ENCODE results near the gene COL5A1.
"Not testable (repeated sequence)": the region's sequence is repeated elsewhere in the genome, so short reads cannot be mapped to it uniquely, and the experiment has no call there.

Gene COL5A1

DNA sequence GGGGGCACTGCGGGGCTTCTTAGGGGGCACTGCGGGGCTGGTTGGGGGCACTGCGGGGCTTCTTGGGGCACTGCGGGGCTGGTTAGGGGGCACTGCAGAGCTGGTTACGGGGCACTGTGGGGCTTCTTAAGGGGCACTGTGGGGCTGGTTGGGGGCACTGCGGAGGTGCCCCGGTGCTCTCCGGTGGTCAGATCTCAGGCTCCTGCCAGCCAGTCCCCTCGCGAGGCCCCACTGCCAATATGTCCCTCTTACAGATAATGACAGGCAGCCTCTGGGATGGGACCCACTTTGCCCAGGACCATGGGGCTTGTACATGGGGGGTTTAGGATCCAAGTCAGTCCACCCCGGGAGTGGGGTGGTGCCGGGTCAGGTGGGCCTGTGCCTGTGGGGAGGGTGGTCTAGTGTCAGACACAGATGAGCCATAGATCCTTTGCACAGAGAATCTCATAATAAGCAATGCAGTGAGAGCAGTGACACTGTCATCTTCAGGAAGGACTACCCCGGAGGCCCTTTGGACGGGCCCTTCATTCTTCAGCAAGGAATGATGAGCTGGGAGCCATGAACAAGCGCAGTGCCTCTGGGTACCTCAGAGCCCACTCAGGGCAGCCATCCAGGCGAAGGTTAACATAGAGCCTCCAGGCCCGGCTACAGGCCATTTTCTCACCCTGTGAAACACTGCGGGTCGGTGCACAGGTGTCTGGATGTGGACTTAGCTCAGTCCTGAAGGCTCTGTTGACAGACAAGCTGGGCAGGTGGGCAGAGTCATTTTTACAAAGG, 38.2 kb downstream of the COL5A1 start:
- DNase-seq: no peak

DNA sequence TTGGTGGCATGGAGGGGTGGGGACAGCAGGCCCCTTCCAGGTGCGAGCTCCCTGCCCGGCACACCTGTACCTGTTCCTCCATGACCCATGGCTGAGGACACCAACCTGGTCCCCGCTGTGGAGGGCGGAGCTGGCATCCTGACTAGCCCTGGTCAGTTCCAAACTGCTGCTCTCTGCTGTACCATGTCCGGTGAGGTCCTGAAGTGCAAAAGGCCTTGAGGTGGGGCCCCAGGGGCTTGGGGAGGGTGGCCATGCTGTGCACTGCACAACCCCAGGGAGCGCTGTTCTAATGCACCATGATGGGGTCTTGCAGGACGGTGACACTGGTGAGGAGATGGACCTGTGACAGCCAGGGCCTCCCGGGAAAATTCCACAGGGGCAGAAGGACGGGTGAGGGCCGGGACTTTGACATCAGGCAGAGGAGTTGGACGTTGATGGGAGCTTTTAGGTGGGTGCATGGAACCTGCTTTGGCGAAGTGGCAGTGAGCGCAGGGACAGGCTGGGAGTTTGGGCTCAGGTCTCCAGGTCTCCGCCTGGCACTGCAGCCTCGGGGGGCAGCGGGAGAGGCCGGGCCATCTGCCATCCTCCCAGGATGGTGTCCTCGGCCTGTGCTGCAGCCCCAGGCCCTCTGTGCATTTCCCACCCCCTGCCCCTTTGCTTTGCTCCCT, 38.9 kb downstream of the COL5A1 start:
- no peak for DNase-seq

DNA sequence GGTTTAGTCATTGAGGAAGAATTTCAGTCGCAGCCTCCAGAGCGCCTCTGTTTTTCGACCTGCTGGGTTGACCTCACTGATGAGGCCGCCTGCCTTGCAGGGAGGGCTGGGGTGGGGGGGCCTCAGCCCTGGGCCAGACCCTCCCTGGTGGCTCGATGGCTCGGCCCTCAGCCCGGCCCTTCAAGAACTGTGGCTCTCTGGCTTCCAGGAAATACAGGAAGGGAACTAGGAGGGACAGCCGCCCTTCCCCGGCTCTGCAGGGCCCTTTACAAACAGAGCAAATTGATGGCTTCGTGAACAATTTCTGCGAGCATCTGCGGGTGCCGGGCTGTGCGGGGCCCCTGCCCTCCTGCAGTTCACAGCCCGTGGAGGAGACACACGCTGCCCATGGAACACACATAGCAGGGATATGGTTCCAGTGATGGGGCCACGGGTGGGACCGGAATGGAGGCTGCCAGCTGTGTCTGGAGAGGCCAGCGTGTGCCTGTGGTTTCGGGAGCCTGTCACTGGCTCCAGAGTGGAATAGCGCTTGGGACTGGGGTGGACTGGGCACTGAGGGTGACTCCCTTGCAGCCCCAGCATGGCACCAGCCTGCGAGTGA, 39.6 kb downstream of the COL5A1 start:
- DNase-seq: no peak

DNA sequence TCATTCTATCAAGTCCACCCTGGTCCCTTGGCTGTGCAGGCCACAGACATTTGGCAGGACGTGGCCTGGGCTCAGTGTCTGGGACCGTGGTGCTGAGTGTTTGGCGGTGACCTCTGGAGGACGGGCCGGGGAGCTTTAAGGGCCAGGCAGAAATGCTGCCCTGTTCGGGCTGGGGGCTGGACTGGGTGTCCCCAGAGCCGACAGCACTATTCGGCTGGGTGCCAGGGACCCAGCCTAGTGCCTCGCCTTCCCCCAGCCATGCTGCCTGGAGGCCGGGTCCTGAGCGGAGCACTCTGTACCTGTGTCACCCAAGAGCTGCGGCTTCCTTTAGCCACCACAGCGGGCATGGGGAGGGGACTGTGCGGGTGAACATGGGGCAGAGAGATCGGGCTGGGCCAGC, 40.4 kb downstream of the COL5A1 start:
- DNase-seq: no peak

DNA sequence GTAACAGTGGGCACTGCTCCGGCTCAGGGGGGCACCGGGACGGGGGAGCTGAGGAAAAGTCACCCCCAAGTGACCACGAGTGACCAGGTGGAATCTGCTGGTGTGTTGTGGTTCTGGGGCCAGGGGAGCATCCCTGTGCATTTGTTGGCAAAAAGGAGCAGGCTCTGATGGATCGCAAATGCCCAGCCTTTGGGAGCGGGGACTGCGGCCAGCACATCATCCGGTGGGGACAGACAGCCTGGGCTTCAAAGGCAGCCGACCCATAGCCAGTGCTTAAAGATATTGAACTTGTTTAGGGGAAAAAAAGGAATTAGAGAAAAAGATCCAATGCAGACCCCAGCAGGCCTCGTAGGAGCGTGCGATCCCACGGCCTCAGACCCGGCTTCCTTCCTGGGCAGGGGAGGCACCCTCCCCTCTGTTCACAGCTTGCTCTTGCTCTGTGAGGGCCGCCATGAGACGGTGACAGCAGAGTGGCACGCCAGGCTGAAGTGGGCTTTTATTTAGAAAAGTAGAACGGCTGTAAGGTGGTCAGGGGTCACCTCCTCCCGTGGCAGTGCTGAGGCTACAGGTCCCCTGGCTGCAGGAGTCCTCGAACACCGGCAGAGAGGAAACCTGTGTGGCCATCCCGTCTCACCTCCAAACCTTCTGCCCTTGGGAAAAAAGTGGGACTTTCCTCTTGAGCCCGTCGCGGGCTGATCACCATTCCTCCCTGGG, 41.2 kb downstream of the COL5A1 start:
- no peak for DNase-seq

DNA sequence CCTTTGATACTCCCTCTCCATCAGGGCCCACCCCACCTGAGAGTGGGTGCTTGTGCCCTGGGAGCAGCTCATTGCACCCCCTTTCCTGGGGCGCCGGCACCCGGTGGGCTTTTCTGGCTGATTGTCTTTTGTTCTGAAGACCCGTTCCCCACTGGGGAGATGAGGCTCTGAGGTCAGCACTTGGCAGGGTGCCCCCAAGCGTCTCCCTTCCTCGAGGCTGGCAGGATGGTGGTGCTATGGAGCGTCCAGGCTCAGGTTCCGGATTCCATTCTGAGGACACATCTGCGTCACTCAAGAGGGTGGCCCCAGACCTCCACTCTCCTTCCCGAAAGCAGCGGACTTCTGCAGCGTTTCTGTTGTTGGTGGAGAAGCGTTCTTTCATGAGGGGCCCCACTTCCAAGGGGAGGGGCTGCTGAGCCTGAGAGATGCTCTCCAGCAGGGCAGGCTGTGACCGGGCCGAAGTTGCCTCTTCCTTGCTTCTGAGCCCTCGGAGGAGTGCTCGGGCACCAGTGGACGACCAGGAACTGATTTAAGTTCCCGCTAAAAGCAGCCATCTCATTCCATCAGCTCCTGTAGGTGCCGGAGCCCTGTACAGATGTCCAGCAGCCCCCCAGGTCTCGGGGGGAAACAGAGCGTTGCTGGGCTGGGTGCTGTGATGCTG, 42.2 kb downstream of the COL5A1 start:
- no peak for DNase-seq

DNA sequence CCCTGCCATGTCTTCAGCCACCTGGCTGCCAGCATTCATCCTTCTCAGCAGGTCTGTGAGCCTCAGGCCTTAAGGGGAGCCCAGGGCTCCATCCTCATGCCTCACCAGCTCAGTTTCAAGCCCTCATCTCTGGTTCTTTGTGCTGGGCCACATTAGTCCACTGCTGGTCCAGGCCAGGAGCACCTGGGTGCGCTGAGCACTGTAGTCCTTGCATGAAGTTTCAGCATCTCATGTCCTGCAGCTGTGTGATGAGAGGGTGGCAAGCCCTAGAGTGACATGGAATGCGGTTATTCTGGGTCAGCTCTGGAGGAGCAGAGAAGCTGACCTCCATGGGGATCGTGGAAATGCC, 42.7 kb downstream of the COL5A1 start:
- DNase-seq: no peak

DNA sequence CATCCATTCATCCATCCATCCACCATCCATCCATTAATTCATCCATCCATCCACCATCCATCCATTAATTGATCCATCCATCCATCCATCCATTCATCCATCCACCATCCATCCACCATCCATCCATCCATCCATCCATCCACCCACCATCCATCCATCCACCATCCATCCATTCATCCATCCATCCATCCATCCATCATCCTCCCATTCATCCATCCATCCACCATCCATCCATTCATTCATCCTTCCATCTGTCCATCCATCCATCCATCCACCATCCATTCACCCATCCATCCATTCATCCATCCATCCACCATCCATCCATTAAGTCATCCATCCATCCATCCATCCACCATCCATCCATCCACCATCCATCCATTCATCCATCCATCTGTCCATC, 43.3 kb downstream of the COL5A1 start:
- DNase-seq: not testable (repeated sequence)

DNA sequence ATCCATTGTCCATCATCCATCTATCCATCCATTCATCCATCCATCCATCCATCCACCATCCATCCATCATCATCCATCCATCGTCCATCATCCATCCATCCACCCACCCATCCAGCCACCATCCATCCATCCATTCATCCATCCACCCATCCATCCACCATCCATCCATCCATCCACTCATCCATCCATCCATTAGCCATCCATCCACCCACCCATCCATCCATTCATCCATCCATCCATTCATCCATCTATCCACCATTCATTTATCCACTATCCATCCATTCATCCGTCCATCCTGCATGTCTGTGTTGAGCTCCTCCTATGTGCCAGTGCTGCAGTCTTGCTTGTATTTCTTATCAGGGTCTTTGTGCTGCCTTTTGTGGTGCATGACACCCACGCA, 44.2 kb downstream of the COL5A1 start:
- no peak for DNase-seq

DNA sequence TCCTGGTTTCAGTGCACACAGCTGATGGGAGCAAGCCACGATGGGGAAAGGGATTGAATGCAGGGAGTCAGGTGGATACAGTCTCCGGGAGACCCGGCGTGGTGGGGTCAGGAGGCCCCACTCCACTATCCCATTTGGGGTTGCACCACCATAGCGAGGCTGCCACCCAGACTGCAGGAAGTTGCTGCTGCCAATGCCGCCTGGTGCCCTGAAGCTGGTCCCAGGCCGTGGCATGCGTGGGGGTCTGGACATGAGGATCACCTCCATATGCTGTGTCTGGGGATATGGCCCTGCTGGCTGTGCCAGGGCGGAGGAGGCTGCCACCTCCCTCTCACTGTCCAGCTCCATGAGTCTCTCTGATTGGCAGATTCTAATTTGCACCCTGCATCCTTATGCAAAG, 45.3 kb downstream of the COL5A1 start:
- DNase-seq: no peak

DNA sequence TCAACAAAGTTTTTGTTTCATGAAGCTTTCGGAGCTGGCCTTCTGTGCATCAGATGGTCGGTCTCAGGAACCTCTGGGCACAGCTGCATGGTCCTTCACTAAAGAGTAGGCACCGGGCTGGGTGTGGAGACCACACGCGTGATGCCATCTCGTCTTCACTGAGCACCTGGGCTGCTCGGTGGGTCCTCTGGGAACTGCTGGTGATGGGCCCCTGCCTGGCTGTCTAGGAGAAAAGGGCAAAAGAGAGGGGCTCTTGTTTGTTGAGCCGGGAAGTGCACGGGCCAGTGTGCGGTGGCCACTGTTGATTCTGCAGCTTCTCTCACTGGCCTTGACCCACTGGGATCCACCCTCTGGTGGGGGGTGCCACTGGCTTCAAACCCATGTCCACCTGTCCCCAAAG, 46.0 kb downstream of the COL5A1 start:
- DNase-seq: no peak

DNA sequence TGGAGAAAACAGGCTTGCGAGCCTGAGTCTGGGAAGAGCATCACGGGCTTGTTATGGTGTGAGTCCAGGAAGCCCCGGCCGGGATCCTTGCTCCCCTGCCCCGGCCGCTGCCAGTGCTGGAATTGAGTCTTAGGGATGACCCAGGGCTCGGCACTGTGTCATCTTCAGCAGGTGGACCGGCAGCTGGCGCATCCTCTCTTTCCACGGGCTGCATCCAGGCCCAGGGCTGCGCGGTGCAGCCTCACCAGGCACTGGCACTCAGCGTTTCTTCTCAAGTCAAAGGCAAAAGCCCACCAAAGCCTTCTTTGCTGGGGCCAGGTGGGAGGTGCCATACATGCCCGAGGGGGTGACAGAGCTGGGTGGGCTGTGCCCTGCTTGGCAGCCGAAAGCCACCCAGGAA, 46.6 kb downstream of the COL5A1 start:
- DNase-seq: no peak

DNA sequence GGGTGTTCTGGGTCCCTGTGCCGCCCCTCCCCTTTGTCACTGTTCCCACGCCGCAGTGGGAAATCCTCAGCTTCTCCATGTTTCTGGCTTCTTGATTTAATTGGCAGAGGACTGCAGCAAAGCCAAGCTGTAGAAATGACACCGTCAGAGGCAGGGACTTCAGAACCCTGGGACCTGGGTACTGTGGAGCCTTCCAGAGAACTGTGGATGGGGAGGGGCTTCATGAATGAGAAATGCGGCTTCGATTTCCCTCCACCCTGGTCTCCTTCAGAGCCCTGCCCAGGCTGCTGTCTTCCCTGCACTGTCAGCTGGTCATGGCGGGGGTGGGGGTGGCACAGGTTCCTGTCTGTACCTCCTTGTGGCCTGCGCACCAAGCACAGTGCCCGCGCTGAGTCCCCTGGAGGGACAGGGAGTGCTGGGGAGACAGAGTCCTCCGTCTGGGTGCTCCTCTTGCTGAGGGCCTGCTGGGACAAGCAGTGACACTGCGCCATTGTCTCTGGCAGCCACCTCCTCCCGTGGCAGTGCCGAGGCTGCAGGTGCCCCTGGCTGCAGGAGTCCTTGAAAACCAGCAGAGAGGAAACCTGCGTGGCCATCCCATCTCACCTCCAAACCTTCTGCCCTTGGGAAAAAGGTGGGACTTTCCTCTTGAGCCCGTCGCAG, 47.2 kb downstream of the COL5A1 start:
- no peak for DNase-seq

DNA sequence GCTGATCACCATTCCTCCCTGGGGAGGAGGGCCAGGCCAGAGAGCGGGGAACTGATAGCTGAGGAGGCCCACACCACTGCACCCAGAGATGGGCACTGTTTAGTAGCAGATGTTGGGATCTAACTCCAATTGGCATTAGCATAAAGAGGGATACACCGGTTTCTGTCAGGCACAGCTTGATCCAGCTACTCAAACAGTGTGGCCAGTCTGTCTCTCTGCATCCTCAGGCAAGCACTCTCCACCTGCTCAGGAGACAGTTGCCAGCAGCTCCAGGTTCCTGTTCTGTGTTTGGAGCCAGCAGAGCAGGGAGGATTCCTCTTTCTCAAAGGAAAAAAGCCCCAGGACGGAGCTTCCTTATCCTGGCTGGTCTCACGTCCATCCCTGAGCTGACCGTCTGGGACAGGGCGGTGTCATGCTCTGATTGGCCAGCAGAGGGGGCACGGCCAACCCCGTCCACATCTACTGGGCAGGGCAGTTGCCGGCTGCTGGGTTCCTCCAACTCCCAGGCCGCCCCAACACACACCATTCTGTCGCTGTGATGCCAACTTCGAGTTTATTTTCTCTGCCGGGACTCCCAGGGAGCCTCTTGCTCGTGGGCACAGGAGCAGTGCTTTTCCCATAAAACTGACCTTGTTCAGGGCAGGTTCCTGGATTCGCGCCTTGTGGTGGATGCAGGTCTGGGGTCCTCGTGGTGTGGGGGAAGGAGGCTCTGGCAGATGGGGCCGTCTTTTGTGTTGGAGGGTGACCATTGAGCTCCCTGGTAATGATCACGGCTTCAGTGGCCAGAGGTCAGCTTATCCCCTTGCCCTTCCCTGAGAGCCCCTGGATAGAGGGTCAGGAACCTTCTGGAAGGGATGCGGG, 47.9 kb downstream of the COL5A1 start:
- DNase-seq: peak in 1 of 2 donors; percentile 38

DNA sequence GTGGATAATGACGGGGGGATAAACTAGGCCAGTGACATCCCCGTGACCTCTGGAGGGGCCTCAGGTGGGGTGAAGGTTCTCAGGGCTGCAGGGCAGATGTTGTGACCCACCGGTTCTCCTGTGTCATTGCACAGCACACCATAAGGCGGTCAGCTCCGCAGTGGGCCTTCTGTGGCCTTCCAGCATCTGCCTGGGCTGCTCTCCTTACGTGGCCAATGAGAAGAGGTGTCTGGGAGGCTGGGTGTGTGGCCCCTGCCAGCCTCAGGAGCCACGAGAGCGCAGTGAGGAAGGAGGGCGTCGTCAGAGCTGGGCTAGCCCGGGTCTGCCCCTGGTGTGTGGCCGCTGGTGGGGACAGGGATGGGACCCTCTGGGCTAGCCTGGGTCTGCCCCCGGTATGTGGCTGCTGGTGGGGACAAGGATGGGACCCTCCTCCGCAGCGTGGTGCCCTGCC, 48.7 kb downstream of the COL5A1 start:
- DNase-seq: no peak

DNA sequence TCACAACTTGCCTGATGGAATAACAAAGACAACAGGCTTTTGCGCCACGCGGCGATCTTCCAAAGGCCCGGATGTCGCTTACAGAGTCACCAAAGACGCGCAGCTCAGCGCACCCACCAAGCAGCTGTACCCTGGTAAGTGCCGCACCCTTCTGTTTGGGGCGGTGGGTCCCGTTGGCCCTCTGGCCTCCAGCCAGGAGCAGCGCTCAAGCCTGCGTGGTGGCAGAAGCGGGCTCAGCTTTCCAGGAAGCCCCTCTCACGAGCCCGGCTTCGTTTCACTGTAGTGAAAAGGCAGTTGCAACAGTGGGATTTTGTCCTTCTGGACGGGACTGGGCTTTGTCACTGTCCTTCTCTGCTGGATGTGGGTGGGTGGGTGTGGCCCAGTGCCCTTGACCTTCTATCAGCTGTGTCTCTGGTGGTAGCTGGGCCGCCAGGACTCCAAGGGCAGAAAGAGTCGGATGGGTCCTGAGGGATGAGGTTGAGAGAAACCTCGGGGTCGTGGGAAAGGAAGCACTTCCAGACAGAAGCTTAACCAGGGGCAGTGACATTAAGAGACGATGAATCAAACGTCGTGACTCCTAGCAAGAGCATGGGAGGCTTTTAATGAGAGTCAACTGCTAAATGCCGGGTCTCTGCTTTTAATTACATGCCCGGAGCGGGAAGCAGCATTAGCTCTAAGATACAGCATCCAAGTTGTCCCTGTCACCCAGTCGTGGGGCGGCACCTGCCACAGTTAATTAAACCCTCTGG, 49.5 kb downstream of the COL5A1 start:
- DNase-seq: no peak

DNA sequence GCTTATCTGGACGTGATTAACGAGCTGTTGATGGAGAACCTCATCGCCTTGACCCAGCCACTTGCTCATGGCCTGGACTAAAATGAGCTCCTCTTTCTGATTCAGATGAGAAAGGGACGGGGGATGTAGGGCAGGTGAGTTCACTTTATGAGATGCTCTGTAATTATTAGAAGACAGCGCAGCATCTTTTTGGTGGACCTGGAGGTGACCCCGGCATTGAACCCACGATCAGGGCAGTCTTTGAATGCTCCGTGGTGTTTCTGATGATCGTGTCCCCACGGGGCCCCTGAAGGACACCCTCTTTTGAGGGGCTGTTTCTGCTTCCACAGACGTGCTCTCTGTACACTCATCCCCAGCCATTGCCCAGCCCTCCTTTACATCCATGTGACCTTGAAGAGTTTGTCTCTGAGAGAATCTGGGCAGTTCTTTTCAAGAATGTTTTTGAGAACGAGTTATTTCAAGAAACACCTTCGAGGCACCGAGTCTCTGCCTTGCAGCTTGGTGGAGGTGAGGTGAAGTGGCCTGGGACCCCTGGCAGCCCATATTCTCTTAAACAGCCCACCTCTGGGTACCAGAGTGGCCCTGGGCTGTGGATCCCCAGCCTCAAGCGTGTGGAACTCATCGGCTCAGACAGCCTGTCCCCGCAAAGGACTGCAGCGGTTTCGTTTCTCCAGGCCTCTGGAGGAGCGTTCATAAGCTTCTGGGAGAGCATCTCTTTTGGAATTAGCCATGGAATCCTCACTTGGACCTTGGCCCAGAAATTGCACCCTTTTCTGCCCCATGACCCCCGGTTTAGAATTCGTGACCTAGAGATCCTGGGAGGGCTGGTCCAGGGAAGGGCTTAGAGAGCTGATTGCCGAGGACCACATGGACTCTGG, 50.3 kb downstream of the COL5A1 start:
- DNase-seq: no peak

DNA sequence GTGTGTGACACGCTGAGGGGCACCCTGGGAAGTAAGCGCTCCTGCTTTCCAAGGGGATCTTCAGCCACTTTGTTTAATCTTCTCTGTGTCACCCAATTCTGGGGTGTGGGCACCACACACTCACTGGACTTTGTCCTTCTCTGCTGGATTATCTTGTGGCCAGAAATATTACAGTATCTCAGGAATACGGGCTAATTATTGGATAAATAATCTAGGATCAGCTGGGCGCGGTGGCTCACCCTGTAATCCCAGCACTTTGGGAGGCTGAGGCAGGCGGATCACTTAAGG, 50.9 kb downstream of the COL5A1 start:
- DNase-seq: no peak

DNA sequence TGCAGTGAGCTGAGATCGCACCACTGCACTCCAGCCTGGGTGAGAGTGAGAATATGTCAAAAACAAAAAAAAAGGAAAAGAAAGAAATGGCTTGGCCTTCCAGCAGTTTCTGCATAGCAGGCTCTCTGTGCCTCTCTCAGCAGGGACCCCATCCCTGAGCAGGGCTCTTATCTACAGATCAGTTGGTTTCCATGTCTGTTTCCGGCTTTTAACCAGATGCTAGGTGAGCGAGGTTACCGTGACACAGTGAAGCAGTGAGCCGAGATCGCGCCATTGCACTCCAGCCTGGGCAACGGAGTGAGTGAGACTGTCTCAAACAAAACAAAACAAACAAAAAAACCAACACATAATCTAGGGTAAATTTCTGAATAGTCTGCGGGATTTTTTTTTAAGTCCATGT, 51.4 kb downstream of the COL5A1 start:
- no peak for DNase-seq
